HCEC 1CT (cell line): ENCODE measurements around the gene KPTN.
"Not testable (repeated sequence)": the region's sequence is repeated elsewhere in the genome, so short reads cannot be mapped to it uniquely, and the experiment has no call there.

ENCODE experiments used
- DNase-seq: peaks from one replicate; pipeline ENCODE4 v3.0.0-alpha.2; 2017

KPTN gene

GRCh38 chr19:47490847-47491246 lies 6.8 kb upstream of the KPTN start:
- DNase-seq: no peak

DNA sequence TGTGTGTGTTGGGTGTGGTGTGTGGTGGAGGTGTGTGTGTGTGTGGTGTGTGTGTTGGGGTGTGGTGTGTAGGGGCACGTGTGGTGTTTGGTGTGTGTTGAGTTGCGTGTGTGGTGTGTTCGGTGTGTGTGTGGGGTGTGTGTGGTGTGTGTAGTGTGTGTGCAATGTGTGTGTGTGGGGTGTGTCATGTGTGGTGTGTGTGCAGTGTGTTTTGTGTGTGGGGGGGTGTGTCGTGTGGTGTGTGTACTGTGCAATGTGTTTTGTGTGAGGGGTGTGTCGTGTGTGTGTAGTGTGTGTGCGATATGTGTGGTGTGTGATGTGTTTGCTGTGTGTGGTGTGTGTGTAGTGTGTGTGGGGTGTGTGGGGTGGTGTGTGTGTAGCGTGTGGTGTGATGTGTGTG lies 6.0 kb upstream of the KPTN start:
- DNase-seq: no peak

DNA sequence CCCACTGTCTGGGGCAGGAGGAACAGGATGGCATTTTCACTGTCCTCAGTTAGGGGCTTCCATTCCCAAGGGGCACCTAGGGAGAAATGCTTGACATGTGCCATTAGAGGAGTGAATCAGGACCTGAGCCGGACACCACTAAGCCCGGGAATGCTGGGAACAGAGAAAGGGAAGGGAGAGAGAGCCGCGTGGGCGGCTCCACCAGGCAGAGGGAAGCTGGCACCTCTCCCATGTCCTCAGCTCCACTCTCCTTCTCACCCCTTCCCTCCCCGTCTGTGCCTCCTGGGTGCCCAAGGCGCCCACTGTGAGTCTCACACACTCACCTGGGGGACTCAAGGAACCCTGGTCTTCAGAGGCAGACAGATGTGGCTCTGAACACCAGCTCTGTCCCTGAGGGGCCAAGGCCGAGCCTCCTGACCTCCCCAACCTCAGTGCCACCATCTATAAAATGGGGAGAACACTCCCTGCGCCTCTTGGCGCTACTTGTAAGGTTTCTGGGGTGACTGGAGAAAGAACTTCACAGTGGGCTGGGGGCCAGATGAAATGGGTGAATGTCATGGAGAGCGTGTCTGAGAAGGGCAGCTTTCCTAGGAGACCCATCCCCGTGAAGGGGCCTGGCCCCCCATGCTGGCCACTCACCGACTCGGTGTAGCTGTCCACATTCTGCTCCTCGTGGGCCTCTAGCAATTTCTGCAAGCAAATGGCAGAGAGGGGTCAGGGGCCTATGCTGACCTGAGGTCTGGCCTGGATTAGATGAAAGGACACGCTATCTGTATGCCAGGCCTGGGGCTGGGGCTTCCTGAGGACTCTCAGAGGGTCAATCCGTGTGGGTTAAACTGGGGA lies 5.3 kb upstream of the KPTN start:
- no peak for DNase-seq

- DNase-seq: no peak
Observed at GRCh38 chr19:47487551-47488515, 3.8 kb upstream of the KPTN start.

GRCh38 chr19:47486900-47487299 lies 2.9 kb upstream of the KPTN start:
- DNase-seq: no peak

- DNase-seq: not testable (repeated sequence)
Observed at GRCh38 chr19:47486220-47486619, 2.2 kb upstream of the KPTN start.

DNA sequence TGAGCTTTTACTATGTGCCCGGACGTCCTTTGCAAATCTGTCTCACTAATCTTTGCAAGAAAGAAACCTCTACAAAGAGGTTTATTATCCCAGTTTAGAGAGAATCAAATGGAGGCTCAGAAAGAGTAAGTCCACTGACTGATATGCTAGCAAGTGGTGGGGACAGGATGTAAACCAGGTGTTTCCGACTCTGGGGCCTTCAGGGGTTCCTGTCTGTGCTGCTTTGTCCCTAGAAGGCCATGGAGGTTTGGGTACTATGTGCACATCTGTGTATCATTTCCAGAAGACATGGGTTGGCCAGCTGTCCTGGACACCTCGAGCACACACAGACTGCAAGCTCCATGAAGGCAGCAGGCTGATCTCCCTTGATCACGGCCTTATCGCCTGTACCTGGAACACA lies 1.2 kb upstream of the KPTN start:
- no peak for DNase-seq

GRCh38 chr19:47483200-47483599 lies 819 bp downstream of the KPTN start:
- no peak for DNase-seq

GRCh38 chr19:47481460-47482052 lies 2.5 kb downstream of the KPTN start:
- DNase-seq: no peak

DNA sequence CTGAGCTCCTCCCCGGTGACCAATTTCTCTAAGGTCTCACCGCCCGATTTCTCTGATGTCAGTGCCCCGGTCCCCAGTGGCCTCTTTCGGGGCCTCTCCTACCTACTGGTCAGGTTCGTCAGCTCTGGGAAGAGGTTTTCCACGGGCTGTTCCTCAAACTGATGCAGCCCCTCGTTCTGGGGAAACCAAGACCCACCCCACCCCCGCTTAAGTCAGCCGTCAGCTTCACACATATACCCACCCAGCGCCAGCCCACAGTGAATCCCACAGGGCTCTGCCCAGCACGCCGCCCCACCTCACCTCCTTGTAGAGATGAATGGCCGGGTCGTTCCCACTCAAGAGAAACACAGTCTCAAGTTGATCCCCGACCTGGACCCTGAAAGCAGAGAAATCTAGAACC lies 3.4 kb downstream of the KPTN start:
- no peak for DNase-seq

- no peak for DNase-seq
Observed at GRCh38 chr19:47479701-47480503, 4.1 kb downstream of the KPTN start.

GRCh38 chr19:47476438-47476972 lies 7.5 kb downstream of the KPTN start:
- no peak for DNase-seq

DNA sequence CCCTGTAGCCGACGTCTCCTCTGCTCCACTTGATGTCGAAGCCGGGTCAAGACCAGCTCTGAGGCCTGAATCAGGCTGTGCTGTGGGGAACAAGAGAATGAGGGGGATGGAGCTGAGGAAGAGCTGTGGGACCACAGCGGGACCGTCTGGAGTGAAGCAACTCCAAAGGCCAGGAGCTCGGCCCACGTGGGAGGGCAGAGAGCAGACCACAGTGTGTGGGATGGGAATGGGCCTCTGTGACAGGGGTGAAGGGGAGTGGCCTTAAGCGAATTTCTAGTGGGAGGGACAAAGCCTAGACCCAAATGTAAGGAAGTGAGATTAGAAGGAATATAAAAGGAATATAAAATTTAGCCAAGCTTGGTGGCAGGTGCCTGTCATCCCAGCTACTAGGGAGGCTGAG lies 8.6 kb downstream of the KPTN start:
- no peak for DNase-seq

DNA sequence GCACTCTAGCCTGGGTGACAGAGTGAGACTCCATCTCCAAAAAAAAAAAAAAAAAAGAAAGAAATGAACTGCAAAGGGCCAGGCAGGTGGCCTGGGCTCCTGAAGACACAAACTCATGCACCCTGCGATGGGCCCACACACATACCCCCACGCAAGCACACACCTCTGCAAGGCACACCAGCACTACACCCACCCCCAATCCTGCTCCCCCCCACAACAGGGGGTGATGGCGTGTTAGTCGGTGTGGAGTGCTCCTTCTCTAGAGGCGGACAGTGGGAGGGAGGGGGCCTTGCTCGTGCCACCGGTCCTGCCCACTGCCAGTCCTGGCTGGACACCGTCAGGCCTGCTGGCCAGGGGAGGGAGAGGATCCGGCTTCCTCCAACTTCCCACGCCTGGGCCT lies 10.7 kb downstream of the KPTN start:
- no peak for DNase-seq

GRCh38 chr19:47471733-47472457 lies 12.1 kb downstream of the KPTN start, which contains the start of gene SLC8A2:
SLC8A2 (minus strand) TSS chr19:47471893; CDS start chr19:47466403, 5,490 bp downstream.
- DNase-seq: peak; percentile 15

DNA sequence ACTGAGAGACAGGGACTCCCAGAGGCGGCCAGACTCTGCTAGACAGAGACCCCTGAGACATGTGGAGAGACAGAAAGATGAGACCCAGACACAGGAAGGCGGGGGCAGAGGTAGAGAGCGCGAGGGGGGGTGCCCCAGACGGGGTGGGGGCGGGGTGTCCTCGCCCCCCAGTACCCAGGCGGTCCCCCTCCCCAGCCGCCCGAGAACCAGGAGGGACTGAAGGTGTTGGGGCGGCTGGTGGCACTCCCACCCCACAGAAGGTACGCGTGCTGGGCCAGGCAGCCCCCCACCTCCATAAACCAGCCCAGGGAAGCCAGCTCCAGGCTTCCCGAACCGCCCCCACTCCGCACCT lies 12.7 kb downstream of the KPTN start:
- DNase-seq: no peak

GRCh38 chr19:47470447-47471195 lies 13.4 kb downstream of the KPTN start:
- DNase-seq: no peak

DNA sequence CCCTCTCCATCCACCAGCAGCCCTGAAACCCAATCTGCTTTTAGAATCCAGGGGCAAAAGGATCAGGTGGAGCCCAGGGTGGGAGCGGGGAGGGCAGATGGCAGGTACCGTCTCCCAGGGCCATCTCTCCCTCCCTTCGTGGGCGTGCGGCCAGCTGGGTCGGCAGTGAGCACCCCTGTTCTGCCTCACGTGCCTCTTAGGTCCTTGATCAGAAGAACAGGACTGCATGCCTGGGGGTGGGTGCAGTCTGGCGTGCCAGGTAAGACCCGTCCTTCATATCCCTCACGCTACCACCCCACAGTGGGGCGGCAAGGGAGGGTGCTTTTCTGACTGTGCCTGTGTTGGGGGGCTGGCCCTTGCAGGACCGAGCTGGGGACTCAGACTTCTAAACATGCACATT lies 14.3 kb downstream of the KPTN start:
- no peak for DNase-seq

GRCh38 chr19:47469363-47469700 lies 14.7 kb downstream of the KPTN start:
- DNase-seq: no peak

- no peak for DNase-seq
Observed at GRCh38 chr19:47467914-47468313, 16.1 kb downstream of the KPTN start.

GRCh38 chr19:47465957-47466356 lies 18.1 kb downstream of the KPTN start:
- DNase-seq: no peak
